ENCODE data around the gene WNT8B.

- TF ChIP-seq POLR2A (IDR thresholded peaks at IDR 0.05) (no peak), CTCF (IDR thresholded peaks at IDR 0.05) (no peak), POLR2AphosphoS5 (IDR thresholded peaks at IDR 0.05) (no peak)
These were observed 61.8 kb downstream of the WNT8B start for GRCh38 chr10:100524638-100525037.
